ENCODE data around the gene ASXL2.

Gene ASXL2

GRCh38 chr2:25887624-25888242 lies 9.4 kb upstream of the ASXL2 start:
- no peaks in the 10 kb centered on the region for H3K27me3 ChIP-seq (ENCODE audit: control insufficient read depth, insufficient read depth, low read length)
- H3K4me2 ChIP-seq (ENCODE audit: low read length), result no peak overlapping the region
- no peaks in the 10 kb centered on the region for H3K36me3 ChIP-seq (ENCODE audit: insufficient read depth, low read length)
- no peaks in the 10 kb centered on the region for H3K9me3 ChIP-seq (replicated peaks; ENCODE audit: low read length)
- no peak overlapping the region for H3K4me3 ChIP-seq (ENCODE audit: low read length)
- no peak overlapping the region for H3K9ac ChIP-seq (ENCODE audit: low read depth, low read length)
- H3K4me1 ChIP-seq (ENCODE audit: control insufficient read depth, insufficient read depth, low read length), result peaks cover 10% of the 10 kb centered on the region

- Histone ChIP-seq H3K9ac (ENCODE audit: low read depth, low read length) (no peak overlapping the region), H3K9me3 (replicated peaks; ENCODE audit: low read length) (no peaks in the 10 kb centered on the region), H3K36me3 (ENCODE audit: insufficient read depth, low read length) (no peaks in the 10 kb centered on the region), H3K4me2 (ENCODE audit: low read length) (peak overlapping the region; percentile 17), H3K4me3 (ENCODE audit: low read length) (no peak overlapping the region), H3K27me3 (ENCODE audit: control insufficient read depth, insufficient read depth, low read length) (no peaks in the 10 kb centered on the region), H3K4me1 (ENCODE audit: control insufficient read depth, insufficient read depth, low read length) (peaks cover 10% of the 10 kb centered on the region)
Observed at GRCh38 chr2:25885933-25886332, 7.6 kb upstream of the ASXL2 start.

GRCh38 chr2:25881764-25882163 lies 3.5 kb upstream of the ASXL2 start:
- Histone ChIP-seq H3K9ac (ENCODE audit: low read depth, low read length) (no peak overlapping the region), H3K4me2 (ENCODE audit: low read length) (no peak overlapping the region), H3K27me3 (ENCODE audit: control insufficient read depth, insufficient read depth, low read length) (no peaks in the 10 kb centered on the region), H3K9me3 (replicated peaks; ENCODE audit: low read length) (no peaks in the 10 kb centered on the region), H3K4me1 (ENCODE audit: control insufficient read depth, insufficient read depth, low read length) (peaks cover 21% of the 10 kb centered on the region), H3K4me3 (ENCODE audit: low read length) (no peak overlapping the region), H3K36me3 (ENCODE audit: insufficient read depth, low read length) (no peaks in the 10 kb centered on the region)

- H3K4me1 ChIP-seq (ENCODE audit: control insufficient read depth, insufficient read depth, low read length), result peaks cover 24% of the 10 kb centered on the region
- no peaks in the 10 kb centered on the region for H3K27me3 ChIP-seq (ENCODE audit: control insufficient read depth, insufficient read depth, low read length)
- no peaks in the 10 kb centered on the region for H3K9me3 ChIP-seq (replicated peaks; ENCODE audit: low read length)
- peak overlapping the region; percentile 78 for H3K9ac ChIP-seq (ENCODE audit: low read depth, low read length)
- H3K36me3 ChIP-seq (ENCODE audit: insufficient read depth, low read length), result no peaks in the 10 kb centered on the region
- peak overlapping the region; percentile 93 for H3K4me2 ChIP-seq (ENCODE audit: low read length)
- H3K4me3 ChIP-seq (ENCODE audit: low read length), result peak overlapping the region; percentile 91
Observed at GRCh38 chr2:25879133-25879730, 945 bp upstream of the ASXL2 start.

- no peaks in the 10 kb centered on the region for H3K9me3 ChIP-seq (replicated peaks; ENCODE audit: low read length)
- H3K4me1 ChIP-seq (ENCODE audit: control insufficient read depth, insufficient read depth, low read length), result peaks cover 17% of the 10 kb centered on the region
- no peaks in the 10 kb centered on the region for H3K36me3 ChIP-seq (ENCODE audit: insufficient read depth, low read length)
- no peaks in the 10 kb centered on the region for H3K27me3 ChIP-seq (ENCODE audit: control insufficient read depth, insufficient read depth, low read length)
- H3K4me3 ChIP-seq (ENCODE audit: low read length), result peak overlapping the region; percentile 91
- peak overlapping the region; percentile 94 for H3K9ac ChIP-seq (ENCODE audit: low read depth, low read length)
- peak overlapping the region; percentile 93 for H3K4me2 ChIP-seq (ENCODE audit: low read length)
Observed at GRCh38 chr2:25877431-25878360, 591 bp downstream of the ASXL2 start.

- Histone ChIP-seq H3K4me3 (ENCODE audit: low read length) (no peak overlapping the region), H3K36me3 (ENCODE audit: insufficient read depth, low read length) (no peaks in the 10 kb centered on the region), H3K4me1 (ENCODE audit: control insufficient read depth, insufficient read depth, low read length) (peaks cover 10% of the 10 kb centered on the region), H3K9ac (ENCODE audit: low read depth, low read length) (no peak overlapping the region), H3K4me2 (ENCODE audit: low read length) (no peak overlapping the region), H3K27me3 (ENCODE audit: control insufficient read depth, insufficient read depth, low read length) (no peaks in the 10 kb centered on the region), H3K9me3 (replicated peaks; ENCODE audit: low read length) (no peaks in the 10 kb centered on the region)
Observed at GRCh38 chr2:25872134-25872533, 6.2 kb downstream of the ASXL2 start.

GRCh38 chr2:25867396-25868003 lies 10.8 kb downstream of the ASXL2 start:
- Histone ChIP-seq H3K9me3 (replicated peaks; ENCODE audit: low read length) (no peaks in the 10 kb centered on the region), H3K27me3 (ENCODE audit: control insufficient read depth, insufficient read depth, low read length) (no peaks in the 10 kb centered on the region), H3K9ac (ENCODE audit: low read depth, low read length) (no peak overlapping the region), H3K4me3 (ENCODE audit: low read length) (no peak overlapping the region), H3K4me1 (ENCODE audit: control insufficient read depth, insufficient read depth, low read length) (no peaks in the 10 kb centered on the region), H3K36me3 (ENCODE audit: insufficient read depth, low read length) (no peaks in the 10 kb centered on the region), H3K4me2 (ENCODE audit: low read length) (no peak overlapping the region)

GRCh38 chr2:25856377-25856776 lies 21.9 kb downstream of the ASXL2 start:
- Histone ChIP-seq H3K27me3 (ENCODE audit: control insufficient read depth, insufficient read depth, low read length) (no peaks in the 10 kb centered on the region), H3K4me2 (ENCODE audit: low read length) (no peak overlapping the region), H3K9me3 (replicated peaks; ENCODE audit: low read length) (no peaks in the 10 kb centered on the region), H3K4me1 (ENCODE audit: control insufficient read depth, insufficient read depth, low read length) (peaks cover 9% of the 10 kb centered on the region), H3K4me3 (ENCODE audit: low read length) (no peak overlapping the region), H3K36me3 (ENCODE audit: insufficient read depth, low read length) (peaks cover 4% of the 10 kb centered on the region), H3K9ac (ENCODE audit: low read depth, low read length) (no peak overlapping the region)

- Histone ChIP-seq H3K9ac (ENCODE audit: low read depth, low read length) (no peak overlapping the region), H3K4me1 (ENCODE audit: control insufficient read depth, insufficient read depth, low read length) (peaks cover 10% of the 10 kb centered on the region), H3K36me3 (ENCODE audit: insufficient read depth, low read length) (peaks cover 4% of the 10 kb centered on the region), H3K9me3 (replicated peaks; ENCODE audit: low read length) (no peaks in the 10 kb centered on the region), H3K4me2 (ENCODE audit: low read length) (no peak overlapping the region), H3K4me3 (ENCODE audit: low read length) (no peak overlapping the region), H3K27me3 (ENCODE audit: control insufficient read depth, insufficient read depth, low read length) (no peaks in the 10 kb centered on the region)
Observed at GRCh38 chr2:25855065-25855464, 23.2 kb downstream of the ASXL2 start.

- Histone ChIP-seq H3K36me3 (ENCODE audit: insufficient read depth, low read length) (peaks cover 4% of the 10 kb centered on the region), H3K4me2 (ENCODE audit: low read length) (no peak overlapping the region), H3K9ac (ENCODE audit: low read depth, low read length) (no peak overlapping the region), H3K9me3 (replicated peaks; ENCODE audit: low read length) (no peaks in the 10 kb centered on the region), H3K4me3 (ENCODE audit: low read length) (no peak overlapping the region), H3K4me1 (ENCODE audit: control insufficient read depth, insufficient read depth, low read length) (peaks cover 10% of the 10 kb centered on the region), H3K27me3 (ENCODE audit: control insufficient read depth, insufficient read depth, low read length) (no peaks in the 10 kb centered on the region)
Observed at GRCh38 chr2:25854613-25855012, 23.7 kb downstream of the ASXL2 start.

- Histone ChIP-seq H3K4me3 (ENCODE audit: low read length) (no peak overlapping the region), H3K27me3 (ENCODE audit: control insufficient read depth, insufficient read depth, low read length) (no peaks in the 10 kb centered on the region), H3K9me3 (replicated peaks; ENCODE audit: low read length) (no peaks in the 10 kb centered on the region), H3K9ac (ENCODE audit: low read depth, low read length) (no peak overlapping the region), H3K36me3 (ENCODE audit: insufficient read depth, low read length) (peaks cover 4% of the 10 kb centered on the region), H3K4me2 (ENCODE audit: low read length) (no peak overlapping the region), H3K4me1 (ENCODE audit: control insufficient read depth, insufficient read depth, low read length) (peaks cover 10% of the 10 kb centered on the region)
Observed at GRCh38 chr2:25853038-25853638, 25.1 kb downstream of the ASXL2 start.

All from skeletal muscle satellite cell (primary cell).